SK-N-SH treated with all-trans-retinoic acid at 6 μM for 48 hours (cell line): Measurements from ENCODE around the gene PRDM7.

Experiments
- CSDC2 ChIP-seq: fragments of 250-450 bp; sonication (Bioruptor Pico); IDR thresholded peaks from 2 replicates; pipeline ENCODE4 v1.5.0; 2020; ENCODE audit warnings: mild to moderate bottlenecking, moderate library complexity
- GLIS3 ChIP-seq: fragments of 250-450 bp; sonication (Bioruptor Pico); IDR thresholded peaks from 2 replicates; pipeline ENCODE4 v1.5.0; 2020; ENCODE audit warnings: mild to moderate bottlenecking, moderate library complexity
- ISL1 ChIP-seq: fragments of 250-450 bp; sonication (Bioruptor Pico); IDR thresholded peaks from 2 replicates; pipeline ENCODE4 v2.1.2; 2022; ENCODE audit warnings: mild to moderate bottlenecking, moderate library complexity
- OSR1 ChIP-seq: fragments of 250-450 bp; sonication (Bioruptor Pico); IDR thresholded peaks from 2 replicates; pipeline ENCODE4 v1.8.0; 2022; ENCODE audit warnings: moderate library complexity, mild to moderate bottlenecking, inconsistent platforms
- RARB ChIP-seq: fragments of 250-450 bp; sonication (Bioruptor Pico); IDR thresholded peaks from 2 replicates; pipeline ENCODE4 v1.8.0; 2021; ENCODE audit warnings: mild to moderate bottlenecking, moderate library complexity
- TOX ChIP-seq: fragments of 250-450 bp; sonication (Bioruptor Pico); IDR thresholded peaks from 2 replicates; pipeline ENCODE4 v1.8.0; 2021; ENCODE audit warnings: mild to moderate bottlenecking, moderate library complexity, borderline replicate concordance
- ZFP30 ChIP-seq: fragments of 450-650 bp; formaldehyde crosslinking; IDR thresholded peaks from 2 replicates; pipeline ENCODE4 v1.5.0; 2022; ENCODE audit warnings: mild to moderate bottlenecking, moderate library complexity
- ZNF565 ChIP-seq: fragments of 450-650 bp; formaldehyde crosslinking; conservative IDR thresholded peaks from 2 replicates; pipeline ENCODE4 v1.5.0; 2020; ENCODE audit warnings: low read depth, mild to moderate bottlenecking, moderate library complexity
- ZNF8 ChIP-seq: fragments of 450-650 bp; formaldehyde crosslinking; IDR thresholded peaks from 2 replicates; pipeline ENCODE4 v1.5.0; 2020; ENCODE audit warnings: mild to moderate bottlenecking, moderate library complexity
- TF ChIP-seq, protein P1 (sequence below): fragments of 250-450 bp; sonication (Bioruptor Pico); IDR thresholded peaks from 2 replicates; pipeline ENCODE4 v1.5.1; 2021; ENCODE audit warnings: mild to moderate bottlenecking, moderate library complexity
- TF ChIP-seq, protein P2 (sequence below): fragments of 250-450 bp; sonication (Bioruptor Pico); IDR thresholded peaks from 2 replicates; pipeline ENCODE4 v1.8.0; 2020; ENCODE audit warnings: mild to moderate bottlenecking, moderate library complexity, borderline replicate concordance
- TF ChIP-seq, protein P3 (sequence below): fragments of 250-450 bp; sonication (Bioruptor Pico); IDR thresholded peaks from 2 replicates; pipeline ENCODE4 v1.5.1; 2020; ENCODE audit warnings: low read depth, mild to moderate bottlenecking, moderate library complexity

DNA sequence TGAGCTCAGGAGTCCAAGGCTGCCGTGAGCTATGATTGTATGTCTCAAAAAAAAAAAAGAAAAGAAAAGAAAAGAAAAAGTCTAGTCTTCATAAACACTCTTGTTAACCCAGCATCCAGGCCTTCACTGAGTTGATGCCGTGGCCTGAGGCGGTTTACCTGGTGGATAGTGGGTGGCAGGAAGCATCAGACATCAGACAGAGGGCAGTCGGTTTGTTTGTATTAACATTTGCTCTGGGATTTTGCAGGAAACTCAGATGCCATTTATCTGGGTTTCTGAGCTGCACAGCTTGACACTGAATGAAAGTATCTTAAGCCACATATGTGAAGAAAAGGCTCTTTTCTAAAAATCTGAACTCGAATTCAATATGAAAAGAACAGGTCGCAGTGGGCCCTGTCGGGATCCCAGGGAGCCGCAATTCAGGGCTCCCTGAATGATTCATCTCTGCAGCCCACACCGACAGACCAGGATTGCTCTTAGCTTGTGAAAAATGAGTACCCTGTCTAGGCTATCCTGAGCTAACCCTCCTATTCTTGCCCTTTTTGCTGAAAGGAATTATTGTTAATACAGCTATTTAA, 56.8 kb downstream of the PRDM7 start:
- TF ChIP-seq CSDC2: no peak
- TF ChIP-seq ZNF565 (CRISPR knock-in tag): no peak
- no peak for TF ChIP-seq ISL1 (CRISPR knock-in tag)
- no peak for TF ChIP-seq TOX (CRISPR knock-in tag)
- no peak for TF ChIP-seq ZFP30 (CRISPR knock-in tag)
- TF ChIP-seq, protein P1, sequence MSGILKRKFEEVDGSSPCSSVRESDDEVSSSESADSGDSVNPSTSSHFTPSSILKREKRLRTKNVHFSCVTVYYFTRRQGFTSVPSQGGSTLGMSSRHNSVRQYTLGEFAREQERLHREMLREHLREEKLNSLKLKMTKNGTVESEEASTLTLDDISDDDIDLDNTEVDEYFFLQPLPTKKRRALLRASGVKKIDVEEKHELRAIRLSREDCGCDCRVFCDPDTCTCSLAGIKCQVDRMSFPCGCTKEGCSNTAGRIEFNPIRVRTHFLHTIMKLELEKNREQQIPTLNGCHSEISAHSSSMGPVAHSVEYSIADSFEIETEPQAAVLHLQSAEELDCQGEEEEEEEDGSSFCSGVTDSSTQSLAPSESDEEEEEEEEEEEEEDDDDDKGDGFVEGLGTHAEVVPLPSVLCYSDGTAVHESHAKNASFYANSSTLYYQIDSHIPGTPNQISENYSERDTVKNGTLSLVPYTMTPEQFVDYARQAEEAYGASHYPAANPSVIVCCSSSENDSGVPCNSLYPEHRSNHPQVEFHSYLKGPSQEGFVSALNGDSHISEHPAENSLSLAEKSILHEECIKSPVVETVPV (CRISPR knock-in tag): no peak
- TF ChIP-seq, protein P2, sequence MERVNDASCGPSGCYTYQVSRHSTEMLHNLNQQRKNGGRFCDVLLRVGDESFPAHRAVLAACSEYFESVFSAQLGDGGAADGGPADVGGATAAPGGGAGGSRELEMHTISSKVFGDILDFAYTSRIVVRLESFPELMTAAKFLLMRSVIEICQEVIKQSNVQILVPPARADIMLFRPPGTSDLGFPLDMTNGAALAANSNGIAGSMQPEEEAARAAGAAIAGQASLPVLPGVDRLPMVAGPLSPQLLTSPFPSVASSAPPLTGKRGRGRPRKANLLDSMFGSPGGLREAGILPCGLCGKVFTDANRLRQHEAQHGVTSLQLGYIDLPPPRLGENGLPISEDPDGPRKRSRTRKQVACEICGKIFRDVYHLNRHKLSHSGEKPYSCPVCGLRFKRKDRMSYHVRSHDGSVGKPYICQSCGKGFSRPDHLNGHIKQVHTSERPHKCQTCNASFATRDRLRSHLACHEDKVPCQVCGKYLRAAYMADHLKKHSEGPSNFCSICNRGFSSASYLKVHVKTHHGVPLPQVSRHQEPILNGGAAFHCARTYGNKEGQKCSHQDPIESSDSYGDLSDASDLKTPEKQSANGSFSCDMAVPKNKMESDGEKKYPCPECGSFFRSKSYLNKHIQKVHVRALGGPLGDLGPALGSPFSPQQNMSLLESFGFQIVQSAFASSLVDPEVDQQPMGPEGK (CRISPR knock-in tag): no peak
- no peak for TF ChIP-seq OSR1 (CRISPR knock-in tag)
- TF ChIP-seq, protein P3, sequence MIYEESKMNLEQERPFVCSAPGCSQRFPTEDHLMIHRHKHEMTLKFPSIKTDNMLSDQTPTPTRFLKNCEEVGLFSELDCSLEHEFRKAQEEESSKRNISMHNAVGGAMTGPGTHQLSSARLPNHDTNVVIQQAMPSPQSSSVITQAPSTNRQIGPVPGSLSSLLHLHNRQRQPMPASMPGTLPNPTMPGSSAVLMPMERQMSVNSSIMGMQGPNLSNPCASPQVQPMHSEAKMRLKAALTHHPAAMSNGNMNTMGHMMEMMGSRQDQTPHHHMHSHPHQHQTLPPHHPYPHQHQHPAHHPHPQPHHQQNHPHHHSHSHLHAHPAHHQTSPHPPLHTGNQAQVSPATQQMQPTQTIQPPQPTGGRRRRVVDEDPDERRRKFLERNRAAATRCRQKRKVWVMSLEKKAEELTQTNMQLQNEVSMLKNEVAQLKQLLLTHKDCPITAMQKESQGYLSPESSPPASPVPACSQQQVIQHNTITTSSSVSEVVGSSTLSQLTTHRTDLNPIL (CRISPR knock-in tag): no peak
- TF ChIP-seq RARB: no peak
- no peak for TF ChIP-seq ZNF8 (CRISPR knock-in tag)
- TF ChIP-seq GLIS3 (CRISPR knock-in tag): no peak
